ENCODE measurements around the gene KCNMA1.
"Not testable (repeated sequence)": the region's sequence is repeated elsewhere in the genome, so short reads cannot be mapped to it uniquely, and the experiment has no call there.

Gene KCNMA1

GRCh38 chr10:77603534-77603927 is 34.1 kb downstream of the KCNMA1 start:
- no peak for DNase-seq

GRCh38 chr10:77602913-77603533 is 34.6 kb downstream of the KCNMA1 start:
- DNase-seq: no peak

- no peak for DNase-seq
Measured at GRCh38 chr10:77602231-77602912, 35.2 kb downstream of the KCNMA1 start.

- no peak for DNase-seq
Measured at GRCh38 chr10:77601488-77601887, 36.1 kb downstream of the KCNMA1 start.

GRCh38 chr10:77600640-77601039 is 37.0 kb downstream of the KCNMA1 start:
- no peak for DNase-seq

- no peak for DNase-seq
Measured at GRCh38 chr10:77599651-77600050, 38.0 kb downstream of the KCNMA1 start.

GRCh38 chr10:77598606-77599005 is 39.0 kb downstream of the KCNMA1 start:
- DNase-seq: no peak

GRCh38 chr10:77597560-77597959 is 40.0 kb downstream of the KCNMA1 start:
- DNase-seq: no peak

- DNase-seq: no peak
Measured at GRCh38 chr10:77594471-77594783, 43.2 kb downstream of the KCNMA1 start.

GRCh38 chr10:77593771-77594470 is 43.7 kb downstream of the KCNMA1 start:
- no peak for DNase-seq

GRCh38 chr10:77592946-77593636 is 44.5 kb downstream of the KCNMA1 start:
- DNase-seq: no peak

- DNase-seq: no peak
Measured at GRCh38 chr10:77592510-77592909, 45.1 kb downstream of the KCNMA1 start.

- no peak for DNase-seq
Measured at GRCh38 chr10:77591238-77591880, 46.2 kb downstream of the KCNMA1 start.

- no peak for DNase-seq
Measured at GRCh38 chr10:77590344-77591237, 47.0 kb downstream of the KCNMA1 start.

- DNase-seq: not testable (repeated sequence)
Measured at GRCh38 chr10:77589703-77590102, 47.9 kb downstream of the KCNMA1 start.

GRCh38 chr10:77588886-77589285 is 48.7 kb downstream of the KCNMA1 start:
- DNase-seq: no peak

GRCh38 chr10:77587416-77587790 is 50.2 kb downstream of the KCNMA1 start:
- no peak for DNase-seq

GRCh38 chr10:77586719-77587415 is 50.7 kb downstream of the KCNMA1 start:
- no peak for DNase-seq

- no peak for DNase-seq
Measured at GRCh38 chr10:77584938-77585337, 52.7 kb downstream of the KCNMA1 start.

- DNase-seq: no peak
Measured at GRCh38 chr10:77583527-77583926, 54.1 kb downstream of the KCNMA1 start.

- no peak for DNase-seq
Measured at GRCh38 chr10:77582710-77583115, 54.9 kb downstream of the KCNMA1 start.

GRCh38 chr10:77581738-77582137 is 55.9 kb downstream of the KCNMA1 start:
- DNase-seq: no peak
